Vagina (tissue), 2 donors: ENCODE data around the gene MICAL2.

ENCODE experiments used
- POLR2A ChIP-seq, 2 donors: fragments of 450-650 bp; IDR thresholded peaks; one replicate each; pipeline ENCODE4 v1.6.1; 2017; ENCODE audit warnings: antibody characterized with exemption in 2 of 2, mild to moderate bottlenecking in 2 of 2, moderate library complexity in 2 of 2
- POLR2AphosphoS5 ChIP-seq, 2 donors: sonication (generic); formaldehyde crosslinking; IDR thresholded peaks; one replicate each; pipeline ENCODE4 v1.9.0; 2017; ENCODE audit warnings: antibody characterized with exemption in 2 of 2, mild to moderate bottlenecking in 2 of 2, low read depth in 1 of 2; ENCODE audit not compliant: insufficient read depth in 1 of 2

GRCh38 chr11:12066056-12066798, 44.2 kb upstream of the MICAL2 start:
- TF ChIP-seq POLR2A (IDR thresholded peaks at IDR 0.05) (no peak), POLR2AphosphoS5 (IDR thresholded peaks at IDR 0.05; ENCODE audit: insufficient read depth in 1 of 2, low read depth in 1 of 2) (peak; percentile 7 to 47)
